Measurements from ENCODE around the gene TTLL3. TPM values are rescaled to one million over a fixed set of nuclear protein-coding genes. Genes with fewer than 3 reads are reported as not detected.

TTLL3 gene
- total and polyA plus RNA-seq, 2 of the 8 experiments (the other 6 are each of a cell fraction or from before 2014, with no cell fraction given) = 5.9 to 8.9 TPM

DNA sequence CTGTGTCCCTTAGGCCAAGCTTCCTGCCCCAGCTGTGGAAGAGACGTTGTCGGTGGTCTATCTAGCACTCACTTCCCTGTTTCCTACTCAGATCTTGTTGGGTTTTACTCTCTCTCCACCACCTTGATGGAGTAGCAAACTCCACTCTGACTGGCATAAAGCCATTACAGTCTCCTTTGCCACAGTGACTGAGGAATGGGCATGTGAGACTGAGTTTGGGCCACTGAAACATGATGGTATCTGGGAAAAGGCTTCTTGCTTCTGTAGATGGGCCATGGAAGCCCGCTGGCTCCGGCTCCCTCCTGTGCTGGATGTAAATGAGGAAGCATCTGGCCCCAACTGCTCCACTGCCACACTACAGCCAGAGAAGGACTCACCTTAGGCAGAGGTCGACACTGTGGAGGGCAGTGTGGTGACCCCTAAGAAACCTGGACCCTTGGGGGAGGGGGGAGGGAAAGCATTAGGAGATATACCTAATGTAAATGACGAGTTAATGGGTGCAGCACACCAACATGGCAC, 30.9 kb upstream of the TTLL3 start:
- DNase-seq (ENCODE audit: low read depth in 1 of 2, low spot score in 2 of 2) (no peak), FAIRE-seq (no peak)
- Histone ChIP-seq H3K36me3 (ENCODE audit: control insufficient read depth in 2 of 4, insufficient read depth in 4 of 4, low read length in 3 of 4) (peaks cover 2 to 20% (median 16%) of the 10 kb centered on the region in 4 experiments; a peak in 7 of 8 replicates), H4K20me1 (replicated peaks in 1 of 2; ENCODE audit: control insufficient read depth in 1 of 2, insufficient read depth in 2 of 2, low read length in 2 of 2) (no peaks in the 10 kb centered on the region), H3K56ac (replicated peaks; ENCODE audit: insufficient read length, low read depth, low read length) (no peak overlapping the region), H3K27me3 (replicated peaks in 1 of 4; ENCODE audit: control insufficient read depth in 3 of 4, extremely low read depth in 1 of 4, insufficient read depth in 3 of 4, low read length in 3 of 4) (peaks cover 0 to 3% (median 0%) of the 10 kb centered on the region in 4 experiments; a peak in 1 of 7 replicates), H3K4me3 (ENCODE audit: extremely low read depth in 1 of 4, insufficient read depth in 2 of 4, low read depth in 3 of 4, low read length in 4 of 4) (no peak overlapping the region), H4K5ac (ENCODE audit: insufficient read length, low read depth, low read length) (no peak overlapping the region), H3K23me2 (ENCODE audit: low read depth, low read length) (no peaks in the 10 kb centered on the region; the same call in 1 of the 2 replicates), H2AK5ac (ENCODE audit: low read depth, low read length) (no peak overlapping the region), H3K9ac (replicated peaks in 1 of 4; ENCODE audit: extremely low read depth in 1 of 4, low read depth in 3 of 4, low read length in 3 of 4) (no peak overlapping the region), H2BK15ac (ENCODE audit: low read length) (no peak overlapping the region), H3K4ac (replicated peaks; ENCODE audit: insufficient read length, low read depth, low read length) (no peak overlapping the region), H3K4me2 (ENCODE audit: insufficient read depth in 1 of 2, low read depth in 2 of 2, low read length in 2 of 2) (no peak overlapping the region), H2BK20ac (ENCODE audit: low read length) (no peak overlapping the region), H2BK12ac (ENCODE audit: low read depth, low read length) (no peak overlapping the region), H3K23ac (ENCODE audit: insufficient read length) (no peak overlapping the region), H3K18ac (ENCODE audit: extremely low read depth, low read length) (no peak overlapping the region), H2BK120ac (replicated peaks; ENCODE audit: low read depth, low read length) (no peak overlapping the region), H3K4me1 (replicated peaks in 1 of 4; ENCODE audit: control insufficient read depth in 3 of 4, insufficient read depth in 4 of 4, low read length in 3 of 4) (no peaks in the 10 kb centered on the region), H3K79me1 (ENCODE audit: low read depth, low read length) (no peaks in the 10 kb centered on the region), H3K14ac (ENCODE audit: insufficient read length) (no peak overlapping the region), H4K8ac (ENCODE audit: extremely low read depth, insufficient read depth, low read length) (no peak overlapping the region), H3K79me2 (ENCODE audit: control insufficient read depth in 1 of 2, insufficient read depth in 2 of 2, low read length in 2 of 2) (no peaks in the 10 kb centered on the region), H3K27ac (ENCODE audit: low read depth, low read length) (no peak overlapping the region), H2BK5ac (ENCODE audit: low read depth, low read length) (no peak overlapping the region), H3K9me3 (ENCODE audit: insufficient read depth in 2 of 2, low read depth in 1 of 2, low read length in 1 of 2) (no peaks in the 10 kb centered on the region), H2AFZ (ENCODE audit: low read length) (no peak overlapping the region), H4K91ac (replicated peaks; ENCODE audit: insufficient read length, low read length) (no peak overlapping the region)
- POLR2A ChIA-PET (ENCODE audit: partially characterized antibody) = interaction anchor here (1.7 to 2.6 kb wide), 3 partner anchors 10 to 48 kb away, joined by 3 to 6 read pairs (median 5); partner anchors contain the start of gene BRPF1
- WGBS, 2 experiments (ENCODE audit: extremely low coverage in 1 of 2, insufficient coverage in 1 of 2, insufficient read length in 1 of 2, insufficient replicate concordance in 2 of 2, low coverage in 1 of 2, low lambda C conversion rate in 2 of 2, missing lambda C conversion rate in 1 of 2) = 87% methylated on average over 5 of the region's 6 CpGs; no CpG with 5 or more reads in 1 of the 2 experiments
- CTCF ChIA-PET (ENCODE audit: partially characterized antibody) = no interaction called here
- TF ChIP-seq POU5F1 (IDR thresholded peaks at IDR 0.05; ENCODE audit: low read depth, low read length) (no peak), MAFK (IDR thresholded peaks at IDR 0.05; ENCODE audit: low read depth, low read length) (no peak), ASH2L (IDR thresholded peaks at IDR 0.05; ENCODE audit: low read length) (no peak), RFX5 (IDR thresholded peaks at IDR 0.05; ENCODE audit: borderline replicate concordance, low read depth, low read length) (no peak), RBBP5 (IDR thresholded peaks at IDR 0.05; ENCODE audit: borderline replicate concordance, low read depth, low read length) (no peak), TCF12 (IDR thresholded peaks at IDR 0.05; ENCODE audit: low read depth, low read length) (no peak), JUND (IDR thresholded peaks at IDR 0.05; ENCODE audit: low read length) (no peak), CHD2 (IDR thresholded peaks at IDR 0.05; ENCODE audit: low read length) (no peak), EP300 (IDR thresholded peaks at IDR 0.05; ENCODE audit: borderline replicate concordance in 1 of 2, low read depth in 2 of 2, low read length in 2 of 2) (no peak), SIX5 (IDR thresholded peaks at IDR 0.05; ENCODE audit: low read depth, low read length) (no peak), FOSL1 (IDR thresholded peaks at IDR 0.05; ENCODE audit: insufficient read depth, low read depth, low read length) (no peak), KDM4A (IDR thresholded peaks at IDR 0.05; ENCODE audit: low read depth, low read length, severe bottlenecking) (no peak), JUN (IDR thresholded peaks at IDR 0.05; ENCODE audit: low read depth, low read length) (no peak), E2F6 (IDR thresholded peaks at IDR 0.05) (no peak)

Data from H1 (cell line).